GM19193 (cell line): Measurements from ENCODE around the gene ADCY1.

ENCODE experiments used
- POLR2A ChIP-seq: IDR thresholded peaks from 4 replicates; pipeline ENCODE4 v1.6.1; 2011; ENCODE audit not compliant: insufficient read depth, insufficient read length; ENCODE audit errors: extremely low read depth

Gene ADCY1

GRCh38 chr7:45657890-45658715, 83.9 kb downstream of the ADCY1 start:
- no peak for TF ChIP-seq POLR2A

- no peak for TF ChIP-seq POLR2A
These were observed 84.7 kb downstream of the ADCY1 start for GRCh38 chr7:45658716-45659495.

- TF ChIP-seq POLR2A, result no peak
These were observed 85.5 kb downstream of the ADCY1 start for GRCh38 chr7:45659496-45660139.

GRCh38 chr7:45660201-45660900, 86.2 kb downstream of the ADCY1 start:
- TF ChIP-seq POLR2A, result no peak

GRCh38 chr7:45660901-45661211, 86.7 kb downstream of the ADCY1 start:
- no peak for TF ChIP-seq POLR2A

GRCh38 chr7:45661302-45661995, 87.3 kb downstream of the ADCY1 start:
- TF ChIP-seq POLR2A, result no peak

- TF ChIP-seq POLR2A, result no peak
These were observed 87.8 kb downstream of the ADCY1 start for GRCh38 chr7:45662018-45662417.

GRCh38 chr7:45662540-45663166, 88.5 kb downstream of the ADCY1 start:
- no peak for TF ChIP-seq POLR2A

- TF ChIP-seq POLR2A, result no peak
These were observed 89.2 kb downstream of the ADCY1 start for GRCh38 chr7:45663167-45663921.

GRCh38 chr7:45663965-45664633, 89.9 kb downstream of the ADCY1 start:
- no peak for TF ChIP-seq POLR2A

GRCh38 chr7:45665172-45665571, 91.0 kb downstream of the ADCY1 start:
- no peak for TF ChIP-seq POLR2A

- no peak for TF ChIP-seq POLR2A
These were observed 96.1 kb downstream of the ADCY1 start for GRCh38 chr7:45670227-45670626.

GRCh38 chr7:45670717-45671116, 96.5 kb downstream of the ADCY1 start:
- no peak for TF ChIP-seq POLR2A
